Measurements from ENCODE around the gene CHMP4B.

CHMP4B gene

DNA sequence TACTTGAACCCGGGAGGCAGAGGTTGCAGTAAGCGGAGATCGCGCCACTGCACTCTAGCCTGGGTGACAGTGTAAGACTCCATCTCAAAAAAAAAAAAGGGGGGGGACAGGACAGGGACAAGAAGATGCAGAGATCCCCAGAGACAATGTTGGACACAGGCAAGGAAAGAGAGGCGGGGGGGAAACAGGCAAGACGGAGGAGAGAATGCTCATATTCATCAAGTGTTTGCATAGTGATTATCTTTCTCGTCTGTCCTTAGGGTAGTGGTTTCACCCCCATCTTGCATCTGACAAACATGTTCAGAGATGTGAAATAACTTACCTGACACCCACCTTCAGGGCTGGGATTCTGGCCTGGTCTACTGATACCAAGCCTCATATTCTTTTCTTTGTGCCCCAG is 29.0 kb downstream of the CHMP4B start:
- DNase-seq (ENCODE audit: low read depth), result no peak

DNA sequence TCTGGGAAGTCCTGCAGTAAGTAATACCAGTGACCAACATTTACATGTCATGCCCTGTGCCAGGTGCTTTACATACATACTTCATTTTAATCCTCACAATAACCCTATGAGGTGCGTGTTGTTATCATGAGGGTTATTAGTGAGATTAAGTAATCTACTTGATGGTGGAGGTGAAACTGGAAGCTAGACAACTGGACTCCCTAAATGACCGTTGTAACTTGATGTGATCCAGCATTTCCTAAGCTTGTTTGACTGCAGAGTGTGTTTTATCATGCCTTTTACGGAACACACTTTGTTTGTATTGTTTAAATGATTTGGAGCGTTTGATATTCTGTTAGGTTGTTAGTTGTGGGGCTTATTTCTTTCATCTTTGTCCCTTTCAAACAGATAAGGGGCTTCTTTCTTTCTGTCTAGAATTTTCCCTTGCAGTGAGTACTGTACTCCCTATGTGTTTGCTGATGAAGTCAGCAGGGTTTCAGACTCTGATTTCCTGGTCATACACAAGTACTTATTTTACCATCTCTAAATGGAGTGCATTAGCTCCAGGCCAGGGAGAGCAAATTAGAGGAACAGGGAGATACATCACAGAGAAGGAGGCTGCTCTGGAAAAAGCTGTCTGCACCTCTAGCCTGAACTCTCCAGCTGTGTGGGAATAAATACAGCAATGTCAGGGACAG is 29.7 kb downstream of the CHMP4B start:
- no peak for DNase-seq (ENCODE audit: low read depth)

DNA sequence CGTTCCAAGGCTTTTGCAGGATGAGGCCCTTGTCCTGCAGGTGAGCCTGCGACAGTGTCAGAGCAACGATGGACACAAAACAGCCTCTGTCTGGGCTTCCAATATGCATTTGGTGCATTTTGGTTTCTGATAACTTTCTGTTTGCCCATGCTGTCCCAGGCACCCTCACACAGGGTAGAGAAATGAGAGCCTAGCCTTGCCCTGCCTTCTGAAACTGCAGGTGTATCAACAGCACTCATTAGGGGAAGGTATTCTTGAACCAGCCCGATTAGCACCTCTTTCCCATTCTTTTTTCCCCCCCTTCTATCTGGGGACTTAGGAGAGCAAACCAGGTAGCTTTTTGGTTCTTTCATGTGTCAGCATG is 30.3 kb downstream of the CHMP4B start:
- DNase-seq (ENCODE audit: low read depth), result no peak

DNA sequence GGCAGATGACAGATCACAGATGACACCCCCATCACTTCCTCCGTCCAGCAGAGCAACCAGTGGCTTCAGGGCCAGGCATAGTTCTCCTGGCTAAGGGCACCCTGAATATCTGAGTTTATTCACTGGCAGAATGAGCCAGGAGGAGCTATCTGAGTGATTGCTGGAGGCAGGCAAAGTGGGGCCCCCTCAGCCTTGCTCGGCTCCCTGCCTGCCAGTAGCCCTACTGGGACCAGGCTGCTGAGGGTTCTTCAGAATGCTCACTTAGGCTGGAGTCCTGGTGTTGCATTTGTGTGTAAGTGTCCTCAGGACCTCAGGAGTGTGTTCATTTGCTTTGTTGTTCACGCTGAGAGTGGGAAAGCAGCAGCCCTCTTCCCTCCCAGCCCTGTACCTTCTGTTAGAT is 31.2 kb downstream of the CHMP4B start:
- DNase-seq (ENCODE audit: low read depth), result no peak

DNA sequence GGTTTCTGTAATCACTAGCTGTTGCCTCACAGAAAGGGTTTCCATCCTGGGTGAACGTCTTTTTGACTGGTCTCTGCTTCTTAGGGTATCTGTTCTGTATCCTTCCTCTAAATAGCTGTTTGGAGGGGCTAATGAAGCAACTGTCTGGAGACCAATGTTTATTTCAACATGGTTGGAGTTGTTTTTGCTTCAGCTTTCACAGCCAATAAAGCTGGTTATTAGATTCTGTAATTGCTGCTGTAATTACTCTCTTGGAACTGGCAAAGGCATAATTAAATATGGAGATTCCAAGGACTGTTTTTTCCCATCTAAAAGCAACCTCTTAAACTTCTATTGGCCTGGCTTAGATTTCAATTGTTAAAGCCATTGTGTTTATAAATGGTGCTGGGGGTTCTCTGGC is 31.9 kb downstream of the CHMP4B start:
- DNase-seq (ENCODE audit: low read depth), result no peak

DNA sequence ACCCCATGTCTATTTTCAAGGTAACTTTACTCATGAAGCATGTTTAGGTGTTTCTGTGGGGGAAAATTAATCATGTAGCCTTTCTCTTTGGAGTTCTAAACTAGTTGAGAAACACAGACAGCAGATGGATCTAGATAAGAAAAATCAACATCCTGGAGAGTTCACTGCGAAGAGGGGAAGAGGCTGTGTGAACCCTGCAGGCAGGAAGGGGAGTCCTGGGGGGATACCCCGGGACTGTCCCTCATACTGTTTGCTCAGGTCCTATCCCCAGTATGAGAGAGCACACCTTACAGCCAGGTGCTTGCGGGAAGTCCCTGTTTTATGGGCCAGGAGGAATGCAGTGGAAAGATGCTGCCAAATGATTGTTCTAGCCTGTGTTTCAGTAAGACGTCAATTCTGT is 32.7 kb downstream of the CHMP4B start:
- DNase-seq (ENCODE audit: low read depth), result no peak

- DNase-seq (ENCODE audit: low read depth), result no peak
Observed at GRCh38 chr20:33846291-33846935, 35.3 kb downstream of the CHMP4B start.

GRCh38 chr20:33847006-33847405 is 35.9 kb downstream of the CHMP4B start:
- no peak for DNase-seq (ENCODE audit: low read depth)

DNA sequence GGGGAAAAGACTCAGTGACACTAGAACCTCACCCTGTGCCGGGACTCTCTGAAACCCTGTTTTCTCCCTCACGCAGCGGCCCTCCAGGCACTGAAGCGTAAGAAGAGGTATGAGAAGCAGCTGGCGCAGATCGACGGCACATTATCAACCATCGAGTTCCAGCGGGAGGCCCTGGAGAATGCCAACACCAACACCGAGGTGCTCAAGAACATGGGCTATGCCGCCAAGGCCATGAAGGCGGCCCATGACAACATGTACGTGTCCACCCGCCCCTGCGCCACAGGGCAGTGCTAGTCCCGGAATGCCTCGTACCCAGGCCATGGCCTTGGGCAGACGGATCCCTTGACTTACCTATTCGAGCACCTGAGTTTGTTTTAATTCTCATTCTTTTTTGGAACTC is 37.2 kb downstream of the CHMP4B start:
- DNase-seq (ENCODE audit: low read depth), result no peak

DNA sequence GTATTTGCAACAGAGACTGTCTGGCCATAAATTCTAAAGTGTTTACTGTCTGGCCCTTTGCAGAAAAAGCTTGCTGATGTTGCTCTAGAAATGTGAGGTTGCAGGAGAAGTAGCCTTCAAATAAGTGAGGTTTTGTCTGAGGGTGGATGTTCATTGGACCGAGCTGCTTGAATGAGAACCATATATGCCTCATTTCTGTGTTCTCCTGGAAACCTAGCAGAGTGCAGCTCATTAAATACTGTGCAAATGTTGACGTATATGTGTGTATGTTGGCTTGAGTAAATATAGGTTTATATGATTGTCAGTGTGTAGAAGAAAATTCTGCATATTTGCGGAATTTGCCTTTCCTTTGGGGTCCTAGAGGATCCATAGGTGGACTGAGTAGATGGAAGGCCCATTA is 39.0 kb downstream of the CHMP4B start:
- no peak for DNase-seq (ENCODE audit: low read depth)

- DNase-seq (ENCODE audit: low read depth), result no peak
Observed at GRCh38 chr20:33851842-33852466, 40.8 kb downstream of the CHMP4B start.

DNA sequence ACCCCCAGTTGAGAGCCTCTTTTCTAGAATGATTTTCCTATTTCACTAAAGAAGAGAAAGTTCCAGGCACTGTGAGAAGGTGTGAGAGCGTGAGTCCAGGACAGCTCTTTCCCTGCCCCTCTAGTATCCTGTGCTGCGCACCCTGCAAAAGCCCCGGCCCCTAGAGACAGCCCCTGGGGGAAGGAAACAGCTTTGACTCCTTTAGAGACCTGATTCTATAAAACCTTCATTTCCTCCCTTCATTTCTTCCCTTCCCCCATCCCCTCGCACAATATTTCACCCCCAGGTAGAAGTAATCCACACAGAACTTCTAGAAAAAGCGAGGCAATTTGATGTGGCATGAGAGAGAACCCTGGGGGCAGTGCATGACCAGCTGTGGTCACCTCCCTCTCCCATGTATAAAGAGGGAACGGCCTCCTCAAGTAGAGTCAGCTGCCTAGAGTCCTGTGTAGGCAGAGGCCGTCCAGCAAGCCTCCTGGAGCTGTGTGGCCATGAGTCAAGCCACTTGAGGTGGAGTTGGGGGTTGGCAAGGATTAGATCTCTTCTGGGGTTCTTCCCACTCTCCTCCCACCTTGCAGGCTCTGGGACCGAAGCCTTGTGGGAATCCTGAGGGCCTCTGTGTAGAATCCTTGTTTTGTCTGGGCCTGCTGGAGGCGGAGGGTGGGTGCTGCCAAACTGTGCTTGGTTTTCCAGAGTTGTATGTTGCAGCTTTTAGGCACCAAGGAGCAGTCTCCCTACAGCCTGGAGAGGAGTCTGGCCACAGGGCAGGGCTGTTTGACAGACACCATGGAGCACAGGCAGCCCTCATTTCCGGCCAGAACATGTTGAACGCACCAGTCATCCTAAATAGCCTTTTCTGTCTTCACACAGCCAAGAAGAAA is 41.7 kb downstream of the CHMP4B start:
- DNase-seq (ENCODE audit: low read depth), result no peak

GRCh38 chr20:33853507-33853813 is 42.3 kb downstream of the CHMP4B start:
- DNase-seq (ENCODE audit: low read depth), result no peak

GRCh38 chr20:33857722-33858563 is 46.8 kb downstream of the CHMP4B start:
- no peak for DNase-seq (ENCODE audit: low read depth)

DNA sequence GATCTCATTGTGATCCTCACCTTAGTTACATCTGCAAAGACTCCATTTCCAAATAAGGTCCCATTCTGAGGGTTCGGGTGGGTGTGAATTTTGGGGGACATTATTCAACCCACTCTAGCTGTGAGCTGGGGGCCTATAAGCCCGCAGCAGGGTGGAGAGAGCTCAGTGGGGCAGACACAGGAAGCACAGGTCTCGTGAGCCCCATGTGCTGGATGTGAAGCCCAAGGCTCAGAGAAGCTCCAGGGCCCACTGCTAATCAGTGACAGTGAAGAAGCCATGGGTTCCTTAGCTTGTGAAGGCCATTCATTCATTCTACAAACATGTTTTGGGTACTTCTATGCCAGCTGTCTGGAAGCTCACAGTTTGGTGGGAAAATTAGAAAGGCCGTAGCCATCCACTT is 47.5 kb downstream of the CHMP4B start:
- no peak for DNase-seq (ENCODE audit: low read depth)

DNA sequence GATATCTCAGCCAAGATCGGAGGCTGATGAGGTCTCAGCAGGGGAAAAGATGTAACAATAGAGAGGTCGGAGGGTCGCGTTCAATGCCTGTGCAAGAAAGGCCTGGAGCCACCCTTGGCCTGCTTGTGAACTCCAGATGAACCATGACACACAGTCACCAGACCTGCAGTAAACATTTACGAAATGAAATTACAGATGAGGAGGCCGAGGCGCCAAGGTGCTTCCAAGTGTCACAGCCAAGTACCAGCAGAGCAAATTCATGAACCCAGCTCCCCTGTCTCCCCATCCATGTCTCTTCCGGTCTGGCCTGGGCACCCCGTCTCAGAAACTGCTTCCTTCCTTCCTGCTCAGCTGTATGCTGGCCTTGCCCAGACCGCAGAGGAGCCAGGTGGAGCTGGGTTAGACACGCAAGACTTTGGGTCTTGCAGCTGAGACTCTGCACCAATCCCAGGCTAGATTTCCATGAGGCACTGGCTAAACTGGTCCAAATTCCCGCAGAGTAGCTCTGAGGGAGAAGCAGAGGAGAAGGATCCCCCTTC is 48.1 kb downstream of the CHMP4B start:
- no peak for DNase-seq (ENCODE audit: low read depth)

DNA sequence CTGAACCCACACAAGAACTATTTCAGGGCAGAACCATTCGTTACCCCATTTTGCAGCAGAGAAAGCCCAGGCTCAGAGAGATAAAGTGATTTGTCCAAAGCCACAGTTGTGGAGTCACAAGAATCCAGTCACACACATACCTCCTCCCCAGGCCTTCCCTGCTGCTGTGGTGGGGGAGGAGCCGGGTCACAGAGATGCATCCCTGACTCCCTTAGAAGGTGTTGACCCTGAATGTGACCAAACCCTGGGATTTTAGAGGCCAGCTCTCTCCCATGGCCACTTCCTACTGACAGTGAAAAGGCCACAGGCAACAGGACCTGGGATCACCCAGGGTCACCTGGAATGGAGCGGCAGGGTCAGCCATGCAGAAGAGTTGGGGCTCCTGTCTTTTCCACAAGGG is 48.6 kb downstream of the CHMP4B start:
- no peak for DNase-seq (ENCODE audit: low read depth)

DNA sequence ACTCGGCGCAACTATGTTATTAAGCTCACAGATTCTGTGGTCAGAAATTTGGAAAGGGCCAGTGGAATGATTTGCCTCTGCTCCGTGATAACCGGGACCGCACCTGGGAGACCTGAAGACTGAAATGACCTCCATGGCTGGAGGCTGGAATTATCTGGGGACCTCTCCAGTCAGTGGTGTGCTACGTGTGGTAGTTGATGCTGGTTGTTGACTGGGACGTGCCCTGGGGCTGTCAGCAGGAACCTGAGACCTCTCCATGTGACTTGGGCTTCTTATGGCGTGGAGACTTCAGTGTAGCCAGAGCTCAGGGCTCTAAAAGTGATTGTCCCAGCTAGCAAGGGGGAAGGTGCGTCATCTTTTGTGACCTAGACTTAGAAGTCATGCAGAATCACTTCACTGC is 50.3 kb downstream of the CHMP4B start:
- no peak for DNase-seq (ENCODE audit: low read depth)

- no peak for DNase-seq (ENCODE audit: low read depth)
Observed at GRCh38 chr20:33862709-33863403, 51.7 kb downstream of the CHMP4B start.

DNA sequence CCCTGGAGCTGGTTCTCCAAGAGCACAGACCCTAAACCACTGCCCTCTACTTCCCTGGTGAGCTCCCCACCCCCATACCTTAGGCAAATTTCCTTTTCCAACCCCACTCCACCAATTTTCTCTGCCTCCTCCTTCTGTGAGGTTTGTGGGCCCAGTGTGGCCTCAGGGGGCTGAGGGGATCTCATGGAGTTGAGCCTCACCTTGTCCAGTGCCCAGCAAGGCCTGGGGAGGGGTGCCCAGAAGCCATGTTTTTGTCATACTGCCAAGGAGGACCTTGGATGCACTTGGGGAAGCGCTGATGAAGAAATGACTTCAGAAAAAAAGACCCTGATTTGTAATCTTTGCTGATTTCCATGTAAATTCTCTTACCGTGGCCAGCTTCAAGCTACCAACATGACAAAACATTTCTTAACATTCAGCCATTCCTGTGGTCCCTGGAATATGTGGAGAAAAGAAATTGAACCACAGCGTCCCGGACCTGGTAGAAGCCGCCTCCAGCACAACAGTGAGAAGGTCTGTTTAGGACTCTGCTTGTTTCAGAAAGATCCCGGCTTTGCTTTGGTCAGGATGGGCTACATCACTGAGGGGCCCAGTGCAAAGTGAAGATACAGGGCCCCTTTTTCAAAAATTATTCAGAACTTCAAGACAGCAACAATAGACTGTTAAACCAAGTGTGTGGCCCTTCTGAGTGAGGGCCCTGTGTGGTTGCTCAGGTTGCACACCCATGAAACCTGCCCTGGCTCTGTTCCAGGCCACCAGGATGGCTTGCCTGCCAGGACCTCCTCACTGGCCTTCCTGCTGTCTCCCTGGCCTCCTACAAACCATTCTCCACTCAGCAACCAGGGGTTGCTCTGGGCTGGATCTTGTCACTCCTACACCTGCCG is 52.5 kb downstream of the CHMP4B start:
- no peak for DNase-seq (ENCODE audit: low read depth)

Data from stimulated activated CD8-positive, alpha-beta memory T cell treated with anti-CD3 and anti-CD28 coated beads, Interleukin-12 subunit alpha, Interleukin-12 subunit beta, amount 100 ng/mL, for 1 hour (primary cell).